ENCODE measurements around the gene FOS.
"Not testable (repeated sequence)": the region's sequence is repeated elsewhere in the genome, so short reads cannot be mapped to it uniquely, and the experiment has no call there.

The FOS gene

GRCh38 chr14:75301666-75302325 is 23.2 kb downstream of the FOS start:
- Histone ChIP-seq H3K79me2 (no peaks in the 10 kb centered on the region), H3K9ac (no peak overlapping the region), H3K4me3 (ENCODE audit: low read depth, low read length) (no peak overlapping the region), H3K4me1 (no peaks in the 10 kb centered on the region), H3K9me3 (ENCODE audit: control insufficient read depth, low read length) (no peaks in the 10 kb centered on the region), H2AFZ (no peak overlapping the region), H3K4me2 (ENCODE audit: low read length) (no peak overlapping the region), H3K27me3 (ENCODE audit: control insufficient read depth, insufficient read depth, low read length) (no peaks in the 10 kb centered on the region), H3K27ac (no peak overlapping the region), H3K36me3 (ENCODE audit: control insufficient read depth, insufficient read depth, low read length) (no peaks in the 10 kb centered on the region)
- TF ChIP-seq CTCF (IDR thresholded peaks at IDR 0.05) = no peak

GRCh38 chr14:75303381-75303789 is 24.8 kb downstream of the FOS start:
- Histone ChIP-seq H3K27me3 (ENCODE audit: control insufficient read depth, insufficient read depth, low read length) (no peaks in the 10 kb centered on the region), H3K9me3 (ENCODE audit: control insufficient read depth, low read length) (no peaks in the 10 kb centered on the region), H3K4me2 (ENCODE audit: low read length) (no peak overlapping the region), H2AFZ (no peak overlapping the region), H3K27ac (no peak overlapping the region), H3K4me1 (no peaks in the 10 kb centered on the region), H3K9ac (no peak overlapping the region), H3K36me3 (ENCODE audit: control insufficient read depth, insufficient read depth, low read length) (no peaks in the 10 kb centered on the region), H3K4me3 (ENCODE audit: low read depth, low read length) (no peak overlapping the region), H3K79me2 (no peaks in the 10 kb centered on the region)
- TF ChIP-seq CTCF (IDR thresholded peaks at IDR 0.05) = peak; percentile 91

GRCh38 chr14:75306410-75306809 is 27.8 kb downstream of the FOS start:
- not testable (repeated sequence) for H3K9me3 ChIP-seq (ENCODE audit: control insufficient read depth, low read length); H3K9ac ChIP-seq; H3K27ac ChIP-seq; H3K27me3 ChIP-seq (ENCODE audit: control insufficient read depth, insufficient read depth, low read length); H3K79me2 ChIP-seq; H3K36me3 ChIP-seq (ENCODE audit: control insufficient read depth, insufficient read depth, low read length); H3K4me2 ChIP-seq (ENCODE audit: low read length); H2AFZ ChIP-seq; H3K4me3 ChIP-seq (ENCODE audit: low read depth, low read length)
- peaks cover 13% of the 10 kb centered on the region for H3K4me1 ChIP-seq

- Histone ChIP-seq H3K27ac (peak overlapping the region; percentile 10), H3K9me3 (ENCODE audit: control insufficient read depth, low read length) (no peaks in the 10 kb centered on the region), H2AFZ (peak overlapping the region; percentile 70), H3K4me1 (peaks cover 13% of the 10 kb centered on the region), H3K36me3 (ENCODE audit: control insufficient read depth, insufficient read depth, low read length) (no peaks in the 10 kb centered on the region), H3K9ac (no peak overlapping the region), H3K4me2 (ENCODE audit: low read length) (no peak overlapping the region), H3K4me3 (ENCODE audit: low read depth, low read length) (no peak overlapping the region), H3K27me3 (ENCODE audit: control insufficient read depth, insufficient read depth, low read length) (no peaks in the 10 kb centered on the region), H3K79me2 (no peaks in the 10 kb centered on the region)
- TF ChIP-seq CTCF (IDR thresholded peaks at IDR 0.05) = peak; percentile 54
These were observed 28.5 kb downstream of the FOS start for GRCh38 chr14:75306927-75307699.

- H3K4me2 ChIP-seq (ENCODE audit: low read length) = no peak overlapping the region
- no peaks in the 10 kb centered on the region for H3K79me2 ChIP-seq
- no peaks in the 10 kb centered on the region for H3K36me3 ChIP-seq (ENCODE audit: control insufficient read depth, insufficient read depth, low read length)
- no peaks in the 10 kb centered on the region for H3K27me3 ChIP-seq (ENCODE audit: control insufficient read depth, insufficient read depth, low read length)
- H3K4me3 ChIP-seq (ENCODE audit: low read depth, low read length) = no peak overlapping the region
- H3K9me3 ChIP-seq (ENCODE audit: control insufficient read depth, low read length) = no peaks in the 10 kb centered on the region
- H3K4me1 ChIP-seq = peaks cover 13% of the 10 kb centered on the region
- peak overlapping the region; percentile 10 for H3K27ac ChIP-seq
- peak overlapping the region; percentile 70 for H2AFZ ChIP-seq
- no peak overlapping the region for H3K9ac ChIP-seq
- TF ChIP-seq CTCF (IDR thresholded peaks at IDR 0.05) = peak; percentile 88
These were observed 29.2 kb downstream of the FOS start for GRCh38 chr14:75307700-75308379.

- not testable (repeated sequence) for H3K9me3 ChIP-seq (ENCODE audit: control insufficient read depth, low read length); H2AFZ ChIP-seq; H3K4me2 ChIP-seq (ENCODE audit: low read length); H3K27me3 ChIP-seq (ENCODE audit: control insufficient read depth, insufficient read depth, low read length); H3K36me3 ChIP-seq (ENCODE audit: control insufficient read depth, insufficient read depth, low read length); H3K9ac ChIP-seq; H3K4me3 ChIP-seq (ENCODE audit: low read depth, low read length); H3K27ac ChIP-seq; H3K79me2 ChIP-seq
- H3K4me1 ChIP-seq = peaks cover 13% of the 10 kb centered on the region
These were observed 30.4 kb downstream of the FOS start for GRCh38 chr14:75308991-75309390.

GRCh38 chr14:75309561-75309960 is 30.9 kb downstream of the FOS start:
- not testable (repeated sequence) for H3K9me3 ChIP-seq (ENCODE audit: control insufficient read depth, low read length); H2AFZ ChIP-seq; H3K27me3 ChIP-seq (ENCODE audit: control insufficient read depth, insufficient read depth, low read length); H3K9ac ChIP-seq; H3K27ac ChIP-seq; H3K79me2 ChIP-seq; H3K4me3 ChIP-seq (ENCODE audit: low read depth, low read length); H3K4me2 ChIP-seq (ENCODE audit: low read length); H3K36me3 ChIP-seq (ENCODE audit: control insufficient read depth, insufficient read depth, low read length)
- H3K4me1 ChIP-seq = peaks cover 13% of the 10 kb centered on the region

All from parathyroid adenoma (tissue), 2 donors.